Activated naive CD4-positive, alpha-beta T cell treated with anti-CD3 and anti-CD28 coated beads, Interleukin-2, amount 50 U/mL, for 24 hours (primary cell): ENCODE results near the gene SORBS2.

Experiments
- H3K27ac Mint-ChIP-seq: one replicate; pipeline ENCODE4 v1.8.0; 2021; ENCODE audit warnings: mild to moderate bottlenecking, mixed read lengths
- H3K27me3 Mint-ChIP-seq: one replicate; pipeline ENCODE4 v1.8.0; 2021; ENCODE audit warnings: mixed read lengths
- H3K36me3 Mint-ChIP-seq: one replicate; pipeline ENCODE4 v1.8.0; 2021; ENCODE audit warnings: mixed read lengths
- H3K4me1 Mint-ChIP-seq: one replicate; pipeline ENCODE4 v1.8.0; 2021; ENCODE audit warnings: mixed read lengths
- H3K4me3 Mint-ChIP-seq: one replicate; pipeline ENCODE4 v1.8.0; 2021; ENCODE audit warnings: mild to moderate bottlenecking, mixed read lengths
- H3K9me3 Mint-ChIP-seq: one replicate; pipeline ENCODE4 v1.8.0; 2021; ENCODE audit warnings: mixed read lengths

The SORBS2 gene

GRCh38 chr4:185654311-185654710 lies 157.7 kb downstream of the SORBS2 start:
- H3K4me1 Mint-ChIP-seq: no peaks in the 10 kb centered on the region
- H3K27ac Mint-ChIP-seq: no peak overlapping the region
- H3K9me3 Mint-ChIP-seq: no peaks in the 10 kb centered on the region
- H3K36me3 Mint-ChIP-seq: no peaks in the 10 kb centered on the region
- H3K27me3 Mint-ChIP-seq: peaks cover 2% of the 10 kb centered on the region
- no peak overlapping the region for H3K4me3 Mint-ChIP-seq

DNA sequence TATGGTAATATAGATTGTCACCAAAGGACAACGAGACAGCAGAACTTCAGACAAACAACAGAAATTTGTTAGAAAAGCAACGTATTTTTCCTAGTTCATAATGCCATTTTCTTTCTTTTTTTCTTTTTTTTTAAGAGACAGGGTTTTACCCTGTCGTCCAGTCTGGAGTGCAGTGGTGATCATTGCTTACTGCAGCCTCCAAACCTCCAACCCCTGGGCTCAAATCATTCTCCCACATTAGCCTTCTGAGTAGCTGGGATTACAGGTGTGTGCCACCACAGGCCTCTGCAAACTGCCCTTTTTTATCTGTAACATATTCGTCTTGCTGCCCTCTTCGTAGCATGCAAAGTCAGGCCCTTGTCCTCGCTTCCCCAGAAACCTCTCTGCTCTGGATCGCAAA lies 160.1 kb downstream of the SORBS2 start:
- no peak overlapping the region for H3K4me3 Mint-ChIP-seq
- no peak overlapping the region for H3K27ac Mint-ChIP-seq
- no peaks in the 10 kb centered on the region for H3K36me3 Mint-ChIP-seq
- no peaks in the 10 kb centered on the region for H3K9me3 Mint-ChIP-seq
- peaks cover 6% of the 10 kb centered on the region for H3K27me3 Mint-ChIP-seq
- H3K4me1 Mint-ChIP-seq: no peaks in the 10 kb centered on the region

DNA sequence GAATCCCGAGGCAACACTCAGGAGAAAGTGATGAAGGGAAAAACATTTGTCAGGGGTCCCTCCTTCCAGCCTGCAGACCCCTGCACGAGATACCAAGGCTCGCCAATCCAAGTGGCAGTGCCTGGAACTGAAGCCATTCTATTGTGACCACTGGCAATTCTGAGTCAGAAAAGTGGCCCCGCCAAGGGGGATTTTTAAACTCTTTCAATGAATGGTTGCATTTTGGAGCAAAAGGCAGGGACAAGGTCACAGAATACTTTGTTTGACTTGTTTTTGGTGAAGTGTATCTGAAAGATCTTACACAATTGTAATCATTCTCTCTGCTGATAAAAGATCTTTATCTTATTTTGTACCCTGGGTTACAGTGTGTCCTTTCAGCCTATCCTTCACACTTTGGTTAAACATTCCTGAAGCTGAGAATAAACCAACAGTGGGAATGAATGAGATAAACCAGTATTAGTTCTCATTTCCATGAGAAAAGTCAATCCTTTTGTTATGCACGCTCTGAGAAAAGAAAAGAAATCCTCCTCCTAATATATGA lies 160.8 kb downstream of the SORBS2 start:
- H3K36me3 Mint-ChIP-seq: no peaks in the 10 kb centered on the region
- no peak overlapping the region for H3K27ac Mint-ChIP-seq
- H3K4me1 Mint-ChIP-seq: no peaks in the 10 kb centered on the region
- no peak overlapping the region for H3K4me3 Mint-ChIP-seq
- peaks cover 7% of the 10 kb centered on the region for H3K27me3 Mint-ChIP-seq
- no peaks in the 10 kb centered on the region for H3K9me3 Mint-ChIP-seq

DNA sequence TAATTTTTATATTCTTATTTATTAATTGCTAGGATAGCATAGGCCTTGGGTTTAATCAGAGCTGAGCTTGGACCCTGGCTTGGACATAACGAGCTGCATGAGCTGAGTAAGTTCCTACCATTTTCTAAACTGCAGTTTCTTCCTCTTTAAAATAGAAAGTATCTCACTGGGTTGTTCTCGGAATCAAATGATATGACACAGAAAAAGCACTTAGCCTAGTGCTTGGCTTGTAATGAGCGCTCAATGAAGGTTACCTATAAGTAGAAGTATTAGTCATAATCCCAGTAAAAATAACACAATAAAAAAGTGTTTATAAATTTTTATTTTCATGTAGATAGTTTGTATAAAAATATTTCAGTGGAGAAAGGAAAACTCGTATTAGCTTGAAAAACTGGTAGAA lies 163.4 kb downstream of the SORBS2 start:
- H3K36me3 Mint-ChIP-seq: no peaks in the 10 kb centered on the region
- no peaks in the 10 kb centered on the region for H3K4me1 Mint-ChIP-seq
- no peak overlapping the region for H3K27ac Mint-ChIP-seq
- H3K9me3 Mint-ChIP-seq: no peaks in the 10 kb centered on the region
- peaks cover 6% of the 10 kb centered on the region for H3K27me3 Mint-ChIP-seq
- no peak overlapping the region for H3K4me3 Mint-ChIP-seq

DNA sequence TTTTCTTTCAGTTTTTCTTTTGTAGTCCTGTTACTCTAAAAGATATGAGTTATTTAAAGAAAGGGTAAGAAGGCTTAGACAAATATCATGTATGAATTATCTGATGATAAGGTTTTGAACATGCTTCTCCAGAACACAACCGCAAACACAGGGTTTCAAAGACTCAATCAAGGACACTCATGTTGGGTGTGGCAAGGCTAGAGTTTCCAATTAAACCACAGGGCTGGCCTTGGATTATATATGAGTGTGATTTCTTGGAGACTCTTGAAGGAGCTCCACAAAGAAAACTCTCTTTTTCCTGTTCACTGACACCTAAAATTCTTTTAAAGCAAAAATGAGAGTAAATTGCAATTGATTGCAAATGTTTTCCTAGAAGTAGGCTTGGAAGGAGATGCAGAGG lies 166.6 kb downstream of the SORBS2 start:
- H3K27ac Mint-ChIP-seq: no peak overlapping the region
- no peaks in the 10 kb centered on the region for H3K4me1 Mint-ChIP-seq
- no peaks in the 10 kb centered on the region for H3K36me3 Mint-ChIP-seq
- H3K4me3 Mint-ChIP-seq: no peak overlapping the region
- no peaks in the 10 kb centered on the region for H3K9me3 Mint-ChIP-seq
- peaks cover 9% of the 10 kb centered on the region for H3K27me3 Mint-ChIP-seq

GRCh38 chr4:185644408-185644807 lies 167.6 kb downstream of the SORBS2 start:
- H3K9me3 Mint-ChIP-seq: no peaks in the 10 kb centered on the region
- no peaks in the 10 kb centered on the region for H3K36me3 Mint-ChIP-seq
- H3K4me3 Mint-ChIP-seq: no peak overlapping the region
- peaks cover 8% of the 10 kb centered on the region for H3K27me3 Mint-ChIP-seq
- no peak overlapping the region for H3K27ac Mint-ChIP-seq
- no peaks in the 10 kb centered on the region for H3K4me1 Mint-ChIP-seq

- Mint-ChIP-seq H3K4me3 (no peak overlapping the region), H3K4me1 (peaks cover 3% of the 10 kb centered on the region), H3K27me3 (peaks cover 14% of the 10 kb centered on the region), H3K27ac (no peak overlapping the region), H3K9me3 (no peaks in the 10 kb centered on the region), H3K36me3 (no peaks in the 10 kb centered on the region)
These were observed 169.1 kb downstream of the SORBS2 start for GRCh38 chr4:185642907-185643306.

DNA sequence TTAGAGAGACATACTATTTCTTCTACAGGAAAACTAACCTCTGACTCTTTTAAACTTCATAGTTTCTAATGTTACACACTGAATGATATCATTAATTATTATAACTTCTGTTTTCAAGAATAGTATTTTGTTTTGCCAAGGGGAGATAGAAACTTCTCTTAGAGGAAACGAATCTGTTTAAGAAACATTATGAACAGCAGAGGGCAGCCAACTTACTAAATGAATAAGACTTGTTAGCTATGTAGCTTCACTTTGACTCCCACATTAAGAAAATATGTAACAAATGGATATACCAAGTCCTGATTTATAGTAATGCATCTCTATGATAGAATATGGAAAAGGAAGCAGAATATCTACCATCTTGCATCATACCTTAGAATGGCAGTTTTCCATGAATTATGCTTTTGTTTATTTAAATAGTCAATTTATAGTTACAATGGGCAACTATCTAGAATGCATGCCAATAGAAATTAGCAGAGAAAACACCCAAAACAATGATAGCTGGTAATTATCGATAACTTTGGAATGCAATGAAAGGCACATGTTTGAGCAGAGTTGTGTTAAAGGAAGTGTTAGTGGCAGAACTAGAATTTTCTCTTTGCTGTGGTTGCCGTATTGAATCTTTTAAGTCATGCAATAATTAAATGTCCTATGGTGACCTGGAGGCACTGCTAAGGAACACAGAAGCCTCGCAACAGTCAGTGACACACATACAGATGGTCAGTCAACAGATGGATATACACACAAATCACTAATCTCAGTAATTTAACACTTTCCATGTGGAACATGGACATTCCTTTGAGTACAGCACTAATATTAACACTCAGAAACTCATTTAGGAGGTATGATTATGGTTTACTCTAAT lies 171.0 kb downstream of the SORBS2 start:
- no peak overlapping the region for H3K4me3 Mint-ChIP-seq
- H3K27me3 Mint-ChIP-seq: peaks cover 15% of the 10 kb centered on the region
- H3K4me1 Mint-ChIP-seq: peaks cover 4% of the 10 kb centered on the region
- no peaks in the 10 kb centered on the region for H3K36me3 Mint-ChIP-seq
- no peak overlapping the region for H3K27ac Mint-ChIP-seq
- no peaks in the 10 kb centered on the region for H3K9me3 Mint-ChIP-seq

GRCh38 chr4:185638548-185639301 lies 173.3 kb downstream of the SORBS2 start:
- Mint-ChIP-seq H3K27me3 (peaks cover 20% of the 10 kb centered on the region), H3K4me3 (no peak overlapping the region), H3K4me1 (peaks cover 4% of the 10 kb centered on the region), H3K9me3 (no peaks in the 10 kb centered on the region), H3K36me3 (no peaks in the 10 kb centered on the region), H3K27ac (no peak overlapping the region)

DNA sequence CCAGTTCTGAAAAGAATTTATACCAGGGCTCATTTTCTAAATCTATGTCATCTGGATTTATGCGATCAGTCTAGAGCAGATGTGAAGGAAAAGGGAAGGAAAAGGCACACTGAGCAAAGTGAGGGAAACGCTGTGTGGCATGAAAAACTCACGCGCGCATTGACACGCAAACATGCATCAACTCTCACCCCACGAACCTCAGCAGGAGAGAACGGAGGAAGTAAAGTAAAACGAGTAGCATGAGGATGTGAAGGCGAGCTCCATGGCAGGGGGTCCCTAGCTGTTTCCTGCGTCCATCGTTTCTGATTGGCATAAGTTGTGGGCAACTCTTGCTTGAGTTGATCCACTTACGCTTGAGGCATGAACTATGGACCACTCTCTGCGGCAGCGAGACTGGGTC lies 173.9 kb downstream of the SORBS2 start:
- H3K4me3 Mint-ChIP-seq: no peak overlapping the region
- no peak overlapping the region for H3K27ac Mint-ChIP-seq
- H3K9me3 Mint-ChIP-seq: no peaks in the 10 kb centered on the region
- peaks cover 20% of the 10 kb centered on the region for H3K27me3 Mint-ChIP-seq
- H3K4me1 Mint-ChIP-seq: peaks cover 4% of the 10 kb centered on the region
- no peaks in the 10 kb centered on the region for H3K36me3 Mint-ChIP-seq

- Mint-ChIP-seq H3K36me3 (no peaks in the 10 kb centered on the region), H3K27ac (no peak overlapping the region), H3K27me3 (peaks cover 19% of the 10 kb centered on the region), H3K4me1 (peaks cover 4% of the 10 kb centered on the region), H3K9me3 (no peaks in the 10 kb centered on the region), H3K4me3 (no peak overlapping the region)
These were observed 174.7 kb downstream of the SORBS2 start for GRCh38 chr4:185637163-185637875.

DNA sequence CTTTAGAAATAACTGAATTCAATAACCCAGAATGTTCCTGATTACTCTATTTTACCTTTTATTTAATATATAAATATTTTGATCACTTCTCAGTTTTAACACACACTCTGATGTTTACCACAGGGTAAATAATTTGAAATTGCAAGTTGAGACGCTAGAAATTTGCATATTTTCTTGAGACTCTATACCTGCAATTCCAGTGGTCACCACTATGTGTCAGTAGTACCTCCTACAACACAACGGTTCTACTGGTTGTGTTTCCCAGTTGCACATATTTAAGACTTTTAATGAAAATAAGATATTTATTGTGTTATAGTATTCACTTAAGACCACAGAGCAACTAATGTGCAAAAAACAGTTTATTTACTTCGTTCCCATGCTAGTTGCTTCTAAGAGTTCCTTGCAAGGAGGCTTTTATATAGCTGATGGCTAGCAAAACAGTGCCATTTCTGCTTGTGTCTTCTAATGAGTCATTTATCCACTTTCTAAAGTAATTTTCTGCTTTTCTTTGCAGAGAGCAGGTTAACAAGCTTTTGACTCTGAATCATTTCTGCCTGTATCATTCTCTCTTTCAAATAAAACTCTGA lies 177.8 kb downstream of the SORBS2 start:
- Mint-ChIP-seq H3K9me3 (no peaks in the 10 kb centered on the region), H3K27ac (no peak overlapping the region), H3K4me3 (no peak overlapping the region), H3K36me3 (no peaks in the 10 kb centered on the region), H3K27me3 (peaks cover 22% of the 10 kb centered on the region), H3K4me1 (peaks cover 4% of the 10 kb centered on the region)

DNA sequence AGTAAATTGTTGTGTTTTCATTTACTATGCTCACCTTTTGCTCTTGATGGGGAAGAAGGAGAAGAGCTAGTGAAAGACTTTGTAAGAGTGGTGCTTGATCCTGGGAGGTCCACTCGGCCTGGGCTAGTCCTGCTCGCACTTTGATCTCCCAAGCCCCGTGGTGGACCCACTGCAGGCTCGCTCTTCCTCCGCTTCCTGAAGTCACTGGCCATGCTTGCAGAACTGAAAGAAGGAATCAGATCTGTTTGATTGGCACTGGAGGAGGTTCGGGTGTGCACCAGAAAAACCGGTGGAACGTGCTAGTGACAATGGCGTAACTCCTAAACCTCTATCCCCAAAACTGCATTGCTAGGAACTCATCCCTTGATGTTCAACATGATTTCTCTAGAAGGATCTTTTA lies 185.2 kb downstream of the SORBS2 start:
- no peak overlapping the region for H3K4me3 Mint-ChIP-seq
- no peaks in the 10 kb centered on the region for H3K4me1 Mint-ChIP-seq
- H3K9me3 Mint-ChIP-seq: no peaks in the 10 kb centered on the region
- H3K27me3 Mint-ChIP-seq: peaks cover 9% of the 10 kb centered on the region
- H3K36me3 Mint-ChIP-seq: no peaks in the 10 kb centered on the region
- no peak overlapping the region for H3K27ac Mint-ChIP-seq

GRCh38 chr4:185625503-185625902 lies 186.5 kb downstream of the SORBS2 start:
- Mint-ChIP-seq H3K36me3 (no peaks in the 10 kb centered on the region), H3K27ac (no peak overlapping the region), H3K4me1 (no peaks in the 10 kb centered on the region), H3K9me3 (no peaks in the 10 kb centered on the region), H3K4me3 (no peak overlapping the region), H3K27me3 (peaks cover 9% of the 10 kb centered on the region)

GRCh38 chr4:185624259-185624589 lies 187.8 kb downstream of the SORBS2 start:
- Mint-ChIP-seq H3K4me3 (no peak overlapping the region), H3K4me1 (no peaks in the 10 kb centered on the region), H3K36me3 (no peaks in the 10 kb centered on the region), H3K27ac (no peak overlapping the region), H3K9me3 (no peaks in the 10 kb centered on the region), H3K27me3 (peaks cover 8% of the 10 kb centered on the region)
